Measurements from ENCODE around the gene MAML2. TPM values are rescaled to one million over a fixed set of nuclear protein-coding genes. Genes with fewer than 3 reads are reported as not detected.
A peak's percentile ranks its signal among the peaks of the same experiment; 100 is the strongest.

MAML2 gene
- polyA plus RNA-seq, 1 of the 3 experiments (the other 2 are of a cell fraction): 20.1 TPM

DNA sequence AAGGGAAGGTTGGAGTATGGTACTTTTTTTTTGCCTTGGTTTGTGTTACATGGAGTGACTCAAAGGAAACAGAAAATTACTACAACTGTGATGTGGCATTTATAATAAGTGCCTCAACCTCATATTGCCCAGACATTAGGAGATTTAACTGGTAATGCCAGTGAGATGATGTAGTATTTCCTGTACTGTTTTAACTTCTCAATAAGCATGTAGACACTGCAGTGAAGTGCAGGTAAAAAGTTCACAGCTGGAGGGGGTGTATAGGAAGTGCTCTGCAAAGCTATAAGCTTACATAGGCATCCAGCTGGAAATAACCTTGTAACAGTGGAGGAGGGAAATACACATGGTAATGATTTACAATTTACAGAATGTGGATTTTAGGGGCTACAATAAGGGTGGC lies 280.9 kb downstream of the MAML2 start (continued):
- TF ChIP-seq RFX5 (IDR thresholded peaks at IDR 0.05; ENCODE audit: low read length) (no peak), NFIC (IDR thresholded peaks at IDR 0.05; ENCODE audit: borderline replicate concordance) (peak; percentile 51; the same call in 1 of the 2 replicates), NRF1 (IDR thresholded peaks at IDR 0.05; ENCODE audit: low read depth, low read length) (no peak), RAD21 (IDR thresholded peaks at IDR 0.05; ENCODE audit: low read length) (no peak), GATA2 (CRISPR knock-in tag; IDR thresholded peaks at IDR 0.05) (no peak), MEF2A (IDR thresholded peaks at IDR 0.05; ENCODE audit: borderline replicate concordance, low read depth) (no peak; the same call in 1 of the 2 replicates), ELF1 (IDR thresholded peaks at IDR 0.05) (0 out of 2 replicates have a peak, but pooled peaks have one; percentile 24), GABPA (IDR thresholded peaks at IDR 0.05; ENCODE audit: low read depth) (no peak), EZH2phosphoT487 (IDR thresholded peaks at IDR 0.05; ENCODE audit: borderline replicate concordance, low read depth) (no peak)
- TF ChIP-seq, protein P1, sequence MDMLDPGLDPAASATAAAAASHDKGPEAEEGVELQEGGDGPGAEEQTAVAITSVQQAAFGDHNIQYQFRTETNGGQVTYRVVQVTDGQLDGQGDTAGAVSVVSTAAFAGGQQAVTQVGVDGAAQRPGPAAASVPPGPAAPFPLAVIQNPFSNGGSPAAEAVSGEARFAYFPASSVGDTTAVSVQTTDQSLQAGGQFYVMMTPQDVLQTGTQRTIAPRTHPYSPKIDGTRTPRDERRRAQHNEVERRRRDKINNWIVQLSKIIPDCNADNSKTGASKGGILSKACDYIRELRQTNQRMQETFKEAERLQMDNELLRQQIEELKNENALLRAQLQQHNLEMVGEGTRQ (IDR thresholded peaks at IDR 0.05; ENCODE audit: borderline replicate concordance, low read depth, low read length): no peak

- CTCF ChIA-PET: interaction anchor here (1.1 to 4.6 kb wide), 3 partner anchors 13 to 282 kb away, joined by 4 to 27 read pairs (median 7); partner anchors contain the start of gene MAML2
These were observed 281.3 kb downstream of the MAML2 start for GRCh38 chr11:96061730-96062129.

More at GRCh38 chr11:96061730-96062129, 281.3 kb downstream of the MAML2 start:
- WGBS (ENCODE audit: low lambda C conversion rate): 36% methylated on average over 3 of the region's 3 CpGs
- Histone ChIP-seq H2AFZ (ENCODE audit: low read depth) (no peak overlapping the region), H3K36me3 (replicated peaks in 1 of 2; ENCODE audit: control insufficient read depth in 1 of 2, insufficient read depth in 2 of 2, low read length in 1 of 2) (peaks cover 5 to 22% of the 10 kb centered on the region in 2 experiments), H3K4me2 (peak overlapping the region; percentile 56), H4K20me1 (ENCODE audit: insufficient read depth) (no peaks in the 10 kb centered on the region), H3K4me1 (ENCODE audit: control insufficient read depth in 1 of 2, insufficient read depth in 2 of 2, low read depth in 1 of 2, low read length in 1 of 2) (peaks cover 12 to 63% of the 10 kb centered on the region in 2 experiments), H3F3A (replicated peaks; ENCODE audit: insufficient read depth) (peaks cover 35% of the 10 kb centered on the region), H3K4me3 (ENCODE audit: low read depth in 2 of 2, low read length in 1 of 2) (no peak overlapping the region), H3K79me2 (ENCODE audit: insufficient read depth) (peaks cover 85% of the 10 kb centered on the region), H3K27me3 (ENCODE audit: insufficient read depth) (no peaks in the 10 kb centered on the region), H3K9me2 (no peaks in the 10 kb centered on the region), H3K9me3 (no peaks in the 10 kb centered on the region), H3K27ac (ENCODE audit: low read depth in 2 of 2, low read length in 1 of 2) (peak overlapping the region; percentile 90), H3K9ac (peak overlapping the region; percentile 57; the same call in 1 of the 2 replicates)
- POLR2A ChIA-PET: no interaction called here
- no peak for DNase-seq
- TF ChIP-seq EP300 (IDR thresholded peaks at IDR 0.05; ENCODE audit: borderline replicate concordance in 1 of 2, low read depth in 1 of 2, low read length in 1 of 2) (no peak), FOSL2 (IDR thresholded peaks at IDR 0.05; ENCODE audit: borderline replicate concordance, low read depth) (no peak), TEAD4 (IDR thresholded peaks at IDR 0.05; ENCODE audit: borderline replicate concordance, insufficient read depth) (no peak), RFX5 (IDR thresholded peaks at IDR 0.05; ENCODE audit: low read length) (no peak), RXRA (IDR thresholded peaks at IDR 0.05; ENCODE audit: borderline replicate concordance, low read depth) (no peak), JUND (IDR thresholded peaks at IDR 0.05) (no peak), MEF2A (IDR thresholded peaks at IDR 0.05; ENCODE audit: borderline replicate concordance, low read depth) (no peak), PBX3 (IDR thresholded peaks at IDR 0.05) (no peak), USF1 (IDR thresholded peaks at IDR 0.05; ENCODE audit: borderline replicate concordance, low read depth) (no peak), MAX (IDR thresholded peaks at IDR 0.05; ENCODE audit: low read depth) (no peak), GATA2 (CRISPR knock-in tag; IDR thresholded peaks at IDR 0.05) (no peak), TCF12 (IDR thresholded peaks at IDR 0.05) (no peak), GABPA (IDR thresholded peaks at IDR 0.05; ENCODE audit: low read depth) (no peak), IRF3 (IDR thresholded peaks at IDR 0.05; ENCODE audit: low read depth, low read length) (no peak)
- TF ChIP-seq, protein P1 (IDR thresholded peaks at IDR 0.05; ENCODE audit: borderline replicate concordance, low read depth, low read length): no peak

All from SK-N-SH (cell line).